ENCODE data around the gene TREML1.
"Not testable (repeated sequence)": the region's sequence is repeated elsewhere in the genome, so short reads cannot be mapped to it uniquely, and the experiment has no call there.

The TREML1 gene

DNA sequence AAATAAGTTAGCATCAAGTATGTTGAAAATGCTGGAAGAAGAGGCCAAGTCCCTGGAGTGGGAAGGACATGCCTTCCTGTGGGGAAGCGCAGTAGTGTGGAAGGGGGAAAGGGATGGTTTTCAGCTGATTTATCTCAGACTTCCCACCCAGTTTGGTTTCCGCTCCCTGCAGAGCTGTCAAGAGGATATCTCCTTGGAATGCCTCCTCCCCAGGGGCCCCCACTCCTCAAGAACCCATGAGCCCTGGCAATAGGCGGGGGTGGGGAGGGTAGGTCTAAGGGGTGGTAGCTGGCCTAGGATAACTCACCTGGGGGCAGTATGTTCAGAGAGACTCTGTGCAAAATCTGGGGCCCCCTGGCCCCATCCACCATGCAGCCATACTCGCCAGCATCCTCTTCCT lies 696 bp downstream of the TREML1 start:
- DNase-seq (ENCODE audit: low read depth in 2 of 3, low spot score in 1 of 3) = no peak

DNA sequence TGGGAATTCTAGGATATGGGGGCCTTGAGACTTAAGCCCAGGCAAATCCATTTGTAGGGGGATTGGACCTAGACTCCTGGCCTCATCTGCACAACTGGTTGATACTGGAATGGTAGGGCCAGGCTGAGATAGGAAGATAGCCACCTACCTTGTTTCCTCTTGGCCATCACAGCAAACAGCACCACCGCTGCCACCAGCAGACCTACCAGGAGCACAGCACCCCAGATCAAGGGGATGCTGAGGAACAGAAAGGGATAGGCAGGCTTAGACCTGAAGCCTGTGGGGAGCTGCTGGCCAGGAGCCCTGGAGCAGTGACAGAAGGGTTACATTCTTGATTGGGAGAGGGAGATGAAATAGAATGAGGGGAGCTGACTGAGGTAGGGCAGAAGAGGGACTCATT lies 3.5 kb downstream of the TREML1 start:
- no peak for DNase-seq (ENCODE audit: low read depth in 2 of 3, low spot score in 1 of 3)

DNA sequence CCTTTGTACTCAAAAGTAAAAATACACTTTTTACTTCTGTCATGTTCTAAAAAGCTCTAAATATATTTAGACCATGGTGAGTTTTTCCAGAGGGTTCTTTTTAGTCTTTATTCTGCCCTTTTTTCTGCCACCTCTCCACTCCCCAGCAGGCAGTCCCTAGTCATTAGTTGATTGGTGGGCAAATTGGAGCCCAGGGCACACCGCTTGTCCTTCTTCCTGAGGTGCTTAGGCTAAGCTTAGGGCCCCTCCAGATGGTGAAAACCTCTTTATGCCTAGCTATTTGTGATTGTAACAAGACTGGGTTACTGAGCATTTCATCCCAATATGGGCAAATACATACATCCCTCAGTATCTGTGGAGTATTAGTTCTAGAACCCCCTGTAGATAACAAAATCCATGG lies 6.2 kb downstream of the TREML1 start:
- no peak for DNase-seq (ENCODE audit: low read depth in 2 of 3, low spot score in 1 of 3)

DNA sequence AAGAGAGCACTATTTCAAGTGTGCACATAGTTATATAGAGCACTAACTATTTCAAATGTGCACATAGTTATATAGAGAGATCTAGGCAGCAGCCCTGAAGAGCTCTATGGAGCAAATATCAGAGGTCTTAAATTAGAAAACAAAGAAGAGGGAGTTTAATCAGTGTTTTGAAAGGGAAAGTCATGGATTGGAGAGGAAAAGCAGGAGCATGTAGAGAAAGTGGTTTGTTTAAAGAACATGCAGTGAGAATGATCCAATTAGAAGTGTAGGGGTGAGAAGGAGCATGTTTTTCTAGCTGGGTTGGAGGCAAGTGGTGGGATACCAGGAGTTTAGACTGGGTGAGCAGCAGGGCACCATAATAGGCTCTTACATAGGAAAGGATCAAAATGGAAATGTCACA lies 17.2 kb downstream of the TREML1 start:
- DNase-seq (ENCODE audit: low read depth in 2 of 3, low spot score in 1 of 3) = no peak

DNA sequence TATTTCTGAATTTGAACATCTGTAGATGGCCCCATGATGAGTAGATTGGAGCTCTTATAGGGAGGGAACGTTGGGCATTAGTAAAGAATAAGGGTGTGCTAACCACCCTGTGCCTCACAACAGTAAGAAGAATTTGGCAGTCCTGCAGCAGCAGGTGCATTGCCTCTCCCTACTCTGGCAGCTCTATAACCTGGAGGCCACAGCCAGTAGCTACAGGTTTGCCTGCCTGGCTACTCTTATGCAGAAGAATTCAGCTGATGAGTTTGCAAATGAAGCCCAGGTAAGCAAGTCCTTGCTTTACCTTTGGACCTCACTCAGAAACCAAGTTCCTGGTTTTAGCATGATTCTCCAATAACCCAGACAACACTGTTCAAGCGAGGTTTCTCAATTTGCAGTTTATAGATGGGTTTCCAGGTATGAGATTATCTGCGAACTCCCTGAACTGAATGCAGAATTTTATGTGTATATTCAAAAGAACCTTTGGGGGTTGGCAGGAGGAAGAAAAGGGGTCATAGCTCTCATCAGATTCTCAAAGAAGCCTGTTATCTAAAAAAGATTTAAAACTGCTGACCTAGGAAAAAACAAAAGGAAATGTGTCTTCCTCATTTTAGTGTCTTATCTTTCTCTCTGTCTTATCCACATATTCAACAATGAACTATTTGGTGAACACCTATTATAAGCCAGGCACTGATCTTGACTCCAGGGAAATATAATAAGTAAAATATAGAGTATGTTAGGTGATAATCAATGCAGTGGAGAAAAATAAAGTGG lies 18.9 kb downstream of the TREML1 start:
- no peak for DNase-seq (ENCODE audit: low read depth in 2 of 3, low spot score in 1 of 3)

DNA sequence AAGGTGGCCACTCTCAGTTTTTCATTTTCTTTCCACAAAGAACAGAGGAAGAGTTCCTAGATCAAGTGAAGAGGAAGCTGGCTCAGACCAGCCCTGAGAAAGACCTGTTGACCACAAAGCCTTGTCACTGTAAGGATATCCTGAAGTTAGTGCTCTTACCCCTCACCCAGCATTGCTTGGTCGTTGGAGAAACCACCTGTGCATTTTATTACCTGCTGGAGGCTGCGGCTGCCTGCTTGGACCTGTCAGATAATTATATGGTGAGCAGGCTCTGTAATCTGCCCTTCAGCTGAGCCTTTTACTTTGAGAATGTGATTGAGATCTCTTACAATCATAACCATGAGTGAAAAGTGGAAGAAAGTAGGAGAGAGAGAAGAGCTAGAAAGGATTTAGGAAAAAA lies 21.9 kb downstream of the TREML1 start:
- DNase-seq (ENCODE audit: low read depth in 2 of 3, low spot score in 1 of 3) = no peak

DNA sequence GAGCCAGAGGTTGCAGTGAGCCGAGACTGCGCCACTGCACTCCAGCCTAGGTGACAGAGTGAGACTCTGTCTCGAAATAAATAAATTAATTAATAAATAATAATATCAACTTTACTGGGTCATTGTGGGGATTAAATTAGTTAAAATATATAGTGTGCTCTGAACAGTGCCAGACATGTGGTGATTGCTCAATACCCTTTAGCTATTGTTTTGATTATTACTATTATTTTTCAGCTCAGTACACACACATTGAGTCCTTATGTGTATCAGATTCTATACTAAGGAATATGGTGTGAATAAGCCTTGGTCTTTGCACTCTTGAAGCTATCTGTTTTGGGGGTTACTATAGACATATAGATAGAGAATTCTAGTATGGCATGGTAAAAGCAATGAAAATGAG lies 28.9 kb downstream of the TREML1 start:
- no peak for DNase-seq (ENCODE audit: low read depth in 2 of 3, low spot score in 1 of 3)

DNA sequence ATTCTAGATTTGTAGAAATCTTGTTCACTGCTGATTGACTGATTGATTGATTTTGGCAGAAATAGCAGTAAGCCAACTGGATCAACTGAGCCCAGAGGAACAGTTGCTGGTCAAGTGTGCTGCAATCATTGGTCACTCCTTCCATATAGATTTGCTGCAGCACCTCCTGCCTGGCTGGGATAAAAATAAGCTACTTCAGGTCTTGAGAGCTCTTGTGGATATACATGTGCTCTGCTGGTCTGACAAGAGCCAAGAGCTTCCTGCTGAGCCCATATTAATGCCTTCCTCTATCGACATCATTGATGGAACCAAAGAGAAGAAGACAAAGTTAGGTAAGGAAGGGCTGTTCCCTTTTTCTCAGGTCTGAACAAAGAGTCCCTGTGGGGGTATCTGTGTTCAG lies 31.2 kb downstream of the TREML1 start:
- no peak for DNase-seq (ENCODE audit: low read depth in 2 of 3, low spot score in 1 of 3)

DNA sequence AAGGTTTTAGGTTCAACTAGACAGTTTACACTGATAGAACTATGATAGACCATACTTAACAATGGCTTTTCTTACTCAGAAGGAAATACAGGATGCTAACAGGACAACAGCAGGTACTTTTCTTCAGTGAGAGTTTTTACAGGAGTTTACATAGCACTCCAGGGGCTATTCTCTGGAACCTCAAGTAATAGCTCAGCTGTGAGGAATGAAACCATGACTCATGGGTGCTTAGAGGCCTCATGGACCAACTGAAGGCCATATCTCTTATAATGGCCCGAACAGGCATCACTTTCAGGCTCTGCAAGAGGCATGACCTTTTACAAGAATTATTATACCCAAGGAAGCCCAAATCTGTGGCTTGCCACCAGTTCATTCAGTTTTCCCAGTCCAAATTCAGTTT lies 31.8 kb downstream of the TREML1 start:
- no peak for DNase-seq (ENCODE audit: low read depth in 2 of 3, low spot score in 1 of 3)

DNA sequence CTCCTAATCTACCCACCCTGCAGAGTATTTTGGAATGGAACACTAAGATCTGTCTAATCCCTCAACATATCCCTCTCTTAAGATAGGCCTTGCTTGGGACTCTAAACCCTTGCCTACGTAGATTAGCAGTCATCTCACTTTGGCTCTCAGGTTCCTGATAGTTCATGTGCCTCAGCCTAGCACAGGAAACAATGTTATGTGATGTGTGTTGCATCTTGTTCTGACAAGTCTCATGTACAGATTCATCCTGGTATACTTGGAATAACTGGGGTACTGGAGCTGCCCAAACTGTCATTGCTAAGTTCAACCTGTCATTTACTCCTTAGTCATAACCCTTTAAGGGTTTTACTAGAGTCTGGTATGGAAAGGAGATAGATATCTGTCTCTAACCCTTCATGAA lies 34.1 kb downstream of the TREML1 start:
- DNase-seq (ENCODE audit: low read depth in 2 of 3, low spot score in 1 of 3) = no peak

DNA sequence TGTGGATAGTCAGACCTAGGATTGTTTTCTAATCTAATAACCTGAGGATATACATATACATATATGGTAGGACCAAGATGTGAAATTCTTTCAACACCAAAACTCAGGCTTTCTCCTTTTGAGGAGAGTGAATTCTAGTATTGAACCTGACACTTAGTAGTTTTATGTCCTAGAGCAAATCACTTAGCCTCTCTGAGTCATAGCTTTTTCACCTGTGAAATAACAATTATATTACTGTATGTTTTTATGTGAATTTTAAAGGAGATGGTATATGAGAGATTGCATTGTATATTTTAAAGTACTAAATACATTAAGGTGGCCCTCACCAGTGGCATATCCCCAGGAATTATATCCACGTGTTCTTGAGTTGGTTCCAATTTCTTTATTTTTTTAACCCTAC lies 34.6 kb downstream of the TREML1 start:
- DNase-seq (ENCODE audit: low read depth in 2 of 3, low spot score in 1 of 3) = no peak

DNA sequence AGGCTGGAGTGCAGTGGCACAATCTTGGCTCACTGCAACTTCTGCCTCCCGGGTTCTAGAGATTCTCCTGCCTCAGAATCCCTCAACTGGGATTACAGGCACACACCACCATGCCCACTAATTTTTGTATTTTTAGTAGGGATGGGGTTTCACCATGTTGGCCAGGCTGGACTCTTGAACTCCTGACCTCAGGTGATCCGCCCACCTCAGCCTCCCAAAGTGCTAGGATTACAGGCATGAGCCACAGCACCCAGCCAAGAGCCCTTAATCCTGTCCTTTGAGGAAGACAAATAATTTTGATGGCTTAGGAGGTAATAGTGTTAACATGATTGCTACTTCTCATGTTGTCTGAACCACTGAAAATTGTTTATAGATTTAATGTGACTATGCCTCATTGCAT lies 39.1 kb downstream of the TREML1 start:
- not testable (repeated sequence) for DNase-seq (ENCODE audit: low read depth in 2 of 3, low spot score in 1 of 3)

DNA sequence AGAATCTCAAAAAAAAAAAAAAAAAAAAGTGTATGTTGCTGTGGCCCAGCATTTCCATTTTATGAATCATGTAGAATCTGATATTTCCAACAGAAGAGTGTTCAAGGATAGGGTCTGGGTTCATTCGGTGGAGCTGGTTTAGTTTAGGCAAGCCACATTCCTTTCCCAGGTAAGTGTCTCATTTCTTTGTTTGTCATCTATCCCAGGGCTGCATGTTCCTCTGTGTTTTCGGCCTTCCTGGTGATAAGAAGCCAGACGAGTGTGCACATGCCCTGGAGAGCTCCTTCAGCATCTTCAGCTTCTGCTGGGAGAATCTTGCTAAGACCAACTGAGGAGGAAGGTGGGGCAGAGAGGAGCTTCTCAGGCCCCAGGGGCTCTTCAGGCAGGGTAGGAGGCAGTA lies 43.1 kb downstream of the TREML1 start:
- DNase-seq (ENCODE audit: low read depth in 2 of 3, low spot score in 1 of 3) = no peak

DNA sequence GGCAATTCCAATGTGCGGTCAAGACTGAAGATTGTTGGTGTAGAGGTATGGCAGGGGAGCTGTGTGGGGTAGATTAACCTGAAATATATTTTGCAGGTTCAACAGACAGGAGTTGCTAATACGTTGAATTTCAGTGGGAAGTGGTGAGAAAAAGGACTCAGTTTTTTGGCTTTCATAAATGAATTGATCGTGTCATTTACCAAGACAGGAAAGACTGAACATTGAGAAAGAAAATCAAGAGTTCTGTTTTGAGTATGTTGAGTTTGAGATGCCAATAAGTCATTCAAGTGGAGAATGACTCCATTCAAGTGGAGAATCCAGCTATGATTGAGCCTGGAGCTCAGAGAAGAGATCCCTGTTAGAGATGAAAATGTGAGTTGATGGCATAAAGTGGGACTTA lies 50.3 kb downstream of the TREML1 start:
- DNase-seq (ENCODE audit: low read depth in 2 of 3, low spot score in 1 of 3) = no peak

DNA sequence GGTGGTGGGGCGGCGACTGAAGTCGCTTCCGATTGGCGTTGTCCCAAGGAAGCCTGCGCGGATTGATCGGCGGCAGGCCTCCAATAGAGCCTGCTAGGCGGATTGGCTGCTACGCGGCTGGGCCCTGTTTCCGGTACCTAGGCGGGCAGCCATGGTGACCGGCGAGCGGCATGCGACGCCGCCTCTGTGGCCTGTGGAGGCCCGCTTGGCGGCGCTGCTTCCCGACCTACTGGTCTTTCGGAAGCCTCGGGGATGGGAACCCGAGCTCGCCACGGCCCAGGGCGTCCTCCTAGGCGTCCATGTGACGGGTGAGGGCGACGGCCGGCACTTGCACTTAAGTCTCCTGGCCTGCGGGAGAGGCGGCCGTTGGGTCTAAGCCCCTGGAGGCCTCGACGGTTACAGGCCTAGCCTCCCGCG lies 53.3 kb downstream of the TREML1 start:
- DNase-seq (ENCODE audit: low read depth in 2 of 3, low spot score in 1 of 3) = peak in 1 of 3 donors; percentile 12
